ENCODE measurements around the gene SMIM32.

Gene SMIM32

DNA sequence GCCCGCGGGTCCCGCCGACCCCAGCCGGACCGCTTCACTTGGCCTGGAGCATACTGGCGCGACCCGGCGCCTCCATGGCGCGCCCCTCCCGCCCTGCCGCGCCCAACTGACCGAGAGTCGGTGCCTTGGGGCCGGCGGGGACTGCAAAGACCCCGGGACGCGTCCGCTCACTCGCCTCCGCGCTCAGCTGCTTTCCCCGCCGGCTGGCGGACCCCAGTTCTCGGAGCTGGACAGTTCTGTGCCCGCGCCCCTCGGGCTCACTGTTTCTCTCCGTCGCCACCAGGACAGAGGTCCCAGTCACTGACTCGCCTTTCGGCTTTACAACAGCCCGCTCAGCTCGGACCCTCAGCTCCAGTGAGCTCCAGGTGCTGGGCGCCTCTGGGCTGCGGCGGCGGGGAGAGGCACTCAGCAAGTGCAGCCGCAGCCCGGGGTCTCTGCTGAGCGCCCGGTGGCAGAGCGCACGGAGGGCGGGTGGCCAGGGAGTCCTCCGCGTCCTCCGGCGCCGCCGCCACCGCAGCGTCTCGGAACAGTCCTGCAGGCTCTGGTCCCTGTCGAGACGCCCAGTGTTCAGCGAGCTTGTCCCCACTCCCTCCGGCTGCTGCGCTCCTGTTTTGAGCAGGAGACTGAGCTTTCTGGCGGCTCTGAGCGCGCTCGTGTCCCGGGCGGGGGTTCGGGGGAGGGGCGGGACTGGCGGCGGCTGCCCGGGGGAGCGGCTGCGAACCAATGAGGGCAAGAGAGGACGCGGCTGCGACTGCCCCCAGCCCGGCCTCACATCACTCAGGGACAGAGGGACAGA lies at the start of gene SMIM32:
Gene SMIM32, minus strand, starts transcription at position 637 of the 796 bp plus-strand sequence. CDS start 638 bp downstream, outside the sequence.
- DNase-seq (ENCODE audit: low read depth in 1 of 2, low spot score in 1 of 2), result no peak

DNA sequence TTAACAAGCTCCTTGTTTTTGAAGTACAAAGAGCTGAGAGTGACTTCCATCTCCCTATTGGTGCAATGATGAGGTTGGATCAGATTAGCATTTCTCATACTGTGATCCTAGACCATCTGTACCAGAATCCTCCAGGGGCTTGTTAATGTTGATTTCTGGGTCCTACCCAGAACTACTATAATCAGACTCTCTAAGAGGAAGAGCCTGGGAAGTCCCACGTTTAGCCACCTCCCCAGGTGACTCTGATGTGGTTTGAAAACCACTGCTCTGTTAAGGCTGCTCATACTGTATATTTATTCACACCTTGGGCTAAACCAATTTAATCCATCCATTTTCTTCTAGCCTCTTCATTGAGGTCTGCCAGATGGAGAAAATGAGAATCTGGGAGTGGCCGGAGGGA lies 49.6 kb upstream of the SMIM32 start:
- no peak for DNase-seq (ENCODE audit: low read depth in 1 of 2, low spot score in 1 of 2)

DNA sequence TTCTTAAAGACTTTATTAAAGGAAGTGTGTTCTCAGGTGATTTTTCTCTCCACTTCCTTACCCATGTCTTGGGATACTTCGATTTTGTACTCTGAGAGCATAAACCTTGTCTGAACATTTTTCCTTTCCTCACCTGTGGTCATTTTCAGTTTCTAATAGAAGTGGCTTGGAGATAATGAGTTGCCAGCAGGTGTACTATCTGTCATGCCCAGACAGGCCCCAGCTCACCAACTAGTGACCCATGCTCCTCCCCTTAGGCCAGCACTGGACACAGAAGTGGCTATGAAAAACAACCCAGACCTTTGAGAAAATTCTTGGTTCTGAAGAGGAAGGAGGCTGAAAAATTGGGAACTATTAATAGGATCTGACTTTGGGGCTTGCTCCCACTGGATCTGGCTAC lies 49.2 kb upstream of the SMIM32 start:
- DNase-seq (ENCODE audit: low read depth in 1 of 2, low spot score in 1 of 2), result no peak

DNA sequence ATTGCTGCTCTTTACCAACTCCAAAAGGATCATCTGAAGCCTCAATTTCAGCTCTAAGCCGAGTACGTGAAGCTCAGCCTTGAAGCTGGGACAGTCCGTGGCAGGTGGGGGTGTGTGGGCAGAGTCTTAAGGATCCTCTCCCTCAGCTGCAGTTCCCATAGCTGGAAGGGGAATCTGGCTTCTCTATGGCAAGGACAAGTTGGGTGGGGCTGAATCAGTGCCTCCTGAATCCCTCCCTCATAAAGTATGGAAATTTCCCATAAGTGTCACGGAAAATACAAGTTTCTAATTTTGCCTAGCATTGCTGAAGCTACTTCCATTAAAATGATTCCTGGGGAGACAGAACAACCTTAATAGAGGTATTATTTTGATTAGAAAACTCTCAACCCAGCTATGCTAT lies 47.9 kb upstream of the SMIM32 start:
- no peak for DNase-seq (ENCODE audit: low read depth in 1 of 2, low spot score in 1 of 2)

DNA sequence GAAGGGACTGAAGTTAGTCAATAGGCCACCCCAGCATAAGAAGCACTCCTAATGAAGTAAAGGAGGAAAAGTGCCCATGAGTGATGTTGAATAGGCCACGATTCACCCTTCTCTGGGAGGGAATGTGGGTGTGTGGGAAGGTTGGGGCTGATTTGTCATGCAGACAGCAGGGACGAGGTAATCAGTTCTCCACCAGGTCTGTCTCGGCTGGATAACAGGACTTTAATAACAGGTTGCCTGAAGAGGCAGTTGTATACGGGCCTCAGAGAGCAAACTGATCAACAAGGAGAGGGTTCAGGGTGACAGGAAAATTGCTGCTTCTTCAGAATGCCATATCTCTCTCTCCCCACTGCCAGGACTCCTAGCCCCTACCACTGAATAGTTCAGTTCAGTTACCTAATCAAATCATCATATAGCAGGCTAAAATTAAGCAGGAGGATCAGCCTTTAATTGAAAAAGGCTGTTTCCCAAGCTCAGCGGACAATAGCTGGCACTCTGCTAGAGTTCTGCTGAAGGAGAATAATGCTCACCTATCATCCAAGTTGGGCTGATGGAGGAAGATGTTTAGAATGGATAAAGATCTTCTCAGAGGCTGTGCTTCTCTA lies 43.6 kb upstream of the SMIM32 start:
- no peak for DNase-seq (ENCODE audit: low read depth in 1 of 2, low spot score in 1 of 2)

DNA sequence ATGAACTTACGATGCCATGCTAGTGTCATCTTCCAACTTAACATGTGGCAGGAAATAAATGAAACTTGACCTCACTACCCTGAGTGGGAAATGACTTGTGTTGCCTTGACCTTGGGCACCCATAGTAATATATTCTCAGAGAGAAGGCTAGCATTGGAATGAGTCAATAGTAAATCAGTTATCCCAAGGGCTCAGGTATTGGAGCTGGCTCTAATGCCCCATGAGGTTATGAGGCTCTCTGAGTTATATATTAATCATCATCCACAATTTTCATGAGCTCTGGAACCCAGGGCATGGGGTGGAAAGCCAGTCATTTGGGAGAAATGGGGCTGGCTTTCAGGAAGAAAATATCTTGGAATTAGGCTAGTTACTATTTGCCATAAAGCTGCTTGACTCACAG lies 42.4 kb upstream of the SMIM32 start:
- DNase-seq (ENCODE audit: low read depth in 1 of 2, low spot score in 1 of 2), result no peak

DNA sequence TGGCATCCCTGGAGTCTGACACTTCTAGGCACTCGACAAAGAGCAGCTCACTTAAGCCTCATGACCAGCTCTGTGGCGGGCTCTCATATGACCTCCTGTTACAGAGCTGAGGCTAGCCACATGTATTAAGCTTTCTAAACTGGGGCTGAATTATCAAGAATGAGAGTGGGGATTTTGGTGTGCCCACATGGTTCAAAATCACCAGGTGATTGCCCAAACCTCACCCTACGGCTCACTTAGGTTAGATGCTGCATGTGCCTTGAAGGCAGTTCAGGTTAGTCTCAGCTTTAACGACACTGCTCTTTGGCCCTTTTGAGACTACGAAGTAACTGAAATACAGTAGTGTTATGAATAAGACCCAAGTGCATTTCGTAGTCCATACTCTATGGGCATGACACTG lies 39.4 kb upstream of the SMIM32 start:
- no peak for DNase-seq (ENCODE audit: low read depth in 1 of 2, low spot score in 1 of 2)

DNA sequence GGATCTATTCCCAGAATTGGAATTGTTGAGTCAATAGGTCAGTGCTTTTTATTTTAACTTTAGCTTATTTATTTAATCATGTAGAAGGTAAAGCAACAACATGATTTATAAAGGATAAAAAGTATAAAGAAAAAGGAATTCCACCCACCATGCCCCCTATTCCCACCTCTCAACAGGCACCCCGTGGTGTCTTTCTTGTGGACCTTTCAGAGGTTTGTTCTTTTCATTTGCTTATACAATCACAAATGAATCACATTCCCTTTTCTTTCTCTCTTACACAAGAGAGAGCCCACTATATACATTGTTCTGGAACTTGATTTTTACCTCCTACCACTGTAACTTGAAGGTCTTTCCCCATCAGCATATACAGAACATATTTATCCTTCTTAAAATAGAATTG lies 37.2 kb upstream of the SMIM32 start:
- no peak for DNase-seq (ENCODE audit: low read depth in 1 of 2, low spot score in 1 of 2)

DNA sequence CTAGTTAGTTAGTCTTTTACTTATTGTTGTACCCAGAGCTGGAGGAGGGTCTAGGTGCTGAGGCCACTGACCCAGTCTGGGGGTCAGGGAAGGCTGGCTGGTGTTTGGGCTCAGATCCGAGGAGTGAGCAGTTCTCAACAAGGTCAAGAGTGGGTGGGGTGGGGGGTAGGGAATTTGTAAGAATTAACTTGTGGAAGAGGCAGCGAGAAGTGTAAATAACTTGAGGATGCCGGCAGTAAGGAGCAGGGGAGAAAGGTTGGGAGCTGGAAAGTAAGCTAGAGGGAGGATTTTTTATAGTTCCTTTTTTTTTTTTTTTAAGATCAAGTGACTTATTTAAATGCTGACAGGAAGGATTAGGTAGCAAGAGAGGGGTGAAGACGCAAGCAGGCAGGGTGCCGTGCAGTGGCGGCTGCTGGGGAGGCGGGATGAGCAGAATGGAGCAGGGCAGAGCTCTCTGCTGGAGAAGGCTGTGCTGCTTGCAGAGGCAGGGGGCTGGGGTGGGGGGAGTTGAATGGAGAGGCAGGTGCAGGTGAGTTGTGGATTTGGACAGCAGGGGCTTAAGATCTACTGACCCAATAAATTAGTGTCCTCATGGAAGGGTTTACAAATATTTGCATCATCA lies 35.3 kb upstream of the SMIM32 start:
- no peak for DNase-seq (ENCODE audit: low read depth in 1 of 2, low spot score in 1 of 2)

DNA sequence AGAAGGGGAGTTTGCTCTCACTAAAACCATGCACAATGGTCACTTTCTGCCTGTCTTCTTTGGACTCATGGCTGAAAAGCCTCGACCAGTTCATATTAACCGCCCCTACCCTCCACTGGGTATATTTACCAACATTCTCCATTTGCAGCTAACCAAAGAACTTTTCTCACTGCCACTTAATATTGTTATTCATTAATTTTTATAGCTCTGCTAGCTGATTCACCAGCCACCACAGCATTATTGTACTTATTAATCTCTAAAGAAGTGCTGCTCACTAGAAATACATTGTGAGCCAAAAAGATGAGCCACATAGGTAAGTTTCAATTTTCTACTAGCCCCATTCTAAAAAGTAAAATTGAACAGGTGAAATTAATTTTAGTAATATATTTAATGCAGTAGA lies 33.4 kb upstream of the SMIM32 start:
- no peak for DNase-seq (ENCODE audit: low read depth in 1 of 2, low spot score in 1 of 2)

DNA sequence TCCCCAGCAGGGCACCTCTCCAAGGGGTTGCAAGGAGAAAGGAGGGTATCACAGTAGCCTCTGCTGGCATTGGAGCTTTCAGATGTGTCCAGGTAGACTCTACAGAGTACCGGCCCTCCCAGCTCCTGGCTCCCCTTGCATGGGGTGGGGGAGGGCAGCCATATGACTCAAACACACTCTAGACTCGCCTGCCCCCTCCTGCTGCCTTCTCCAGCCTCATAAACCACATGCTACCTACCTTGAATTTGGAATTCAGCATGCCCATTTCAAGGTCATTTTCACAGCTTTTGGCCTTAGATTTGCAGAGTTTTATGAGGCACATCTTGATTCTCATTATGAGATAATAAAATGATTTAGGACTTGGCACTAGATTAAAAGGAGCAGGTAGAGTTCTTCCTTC lies 32.8 kb upstream of the SMIM32 start:
- no peak for DNase-seq (ENCODE audit: low read depth in 1 of 2, low spot score in 1 of 2)

DNA sequence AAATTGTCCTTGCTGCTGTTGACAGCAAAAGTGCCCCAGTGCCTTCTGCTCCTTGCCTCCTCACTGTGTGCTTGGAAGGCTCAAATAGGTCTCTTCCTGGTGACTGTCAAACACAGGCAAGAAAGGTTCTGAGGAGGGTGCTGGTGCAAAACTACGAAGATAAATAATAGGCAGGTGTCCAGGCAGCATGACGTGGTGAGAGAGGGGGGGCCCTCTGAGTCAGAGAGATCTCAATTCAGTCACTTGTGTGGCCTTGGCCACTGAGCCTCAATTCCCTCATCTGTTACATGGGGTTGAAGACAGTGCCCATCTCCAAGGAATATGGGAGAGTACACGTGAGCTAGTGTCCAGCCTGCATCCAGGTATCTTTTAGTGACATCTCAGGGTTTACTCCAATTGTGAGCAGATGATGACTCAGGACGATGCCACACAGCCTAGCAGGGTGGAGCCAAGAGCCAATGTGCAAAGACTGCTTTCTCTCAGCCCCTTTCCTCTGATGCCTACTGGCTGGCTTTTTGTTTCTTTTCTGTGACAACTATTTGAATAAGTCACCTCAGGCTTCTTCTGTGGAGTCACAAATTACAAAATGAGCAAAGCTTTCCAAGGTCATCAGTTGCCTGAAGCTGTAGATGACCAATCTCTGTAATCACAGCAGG lies 29.7 kb upstream of the SMIM32 start:
- no peak for DNase-seq (ENCODE audit: low read depth in 1 of 2, low spot score in 1 of 2)

DNA sequence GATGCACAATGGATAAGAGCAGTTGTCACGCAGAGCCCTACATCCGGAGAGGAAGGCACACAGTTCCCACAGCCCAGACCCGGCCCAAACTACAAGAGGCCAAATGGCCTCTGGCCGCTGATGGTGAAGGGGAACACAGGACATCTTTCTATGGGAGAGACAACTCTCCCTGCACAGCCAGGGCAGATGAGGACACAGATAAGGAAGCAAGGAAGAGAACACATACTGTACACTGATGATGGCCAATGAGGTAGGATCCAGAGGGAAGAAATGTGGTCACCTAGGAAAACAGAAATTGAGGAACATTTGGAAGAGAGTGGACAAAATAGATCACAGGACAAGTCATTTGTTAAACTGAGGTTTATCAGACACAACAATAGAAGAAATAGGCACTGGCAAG lies 28.4 kb upstream of the SMIM32 start:
- DNase-seq (ENCODE audit: low read depth in 1 of 2, low spot score in 1 of 2), result no peak

DNA sequence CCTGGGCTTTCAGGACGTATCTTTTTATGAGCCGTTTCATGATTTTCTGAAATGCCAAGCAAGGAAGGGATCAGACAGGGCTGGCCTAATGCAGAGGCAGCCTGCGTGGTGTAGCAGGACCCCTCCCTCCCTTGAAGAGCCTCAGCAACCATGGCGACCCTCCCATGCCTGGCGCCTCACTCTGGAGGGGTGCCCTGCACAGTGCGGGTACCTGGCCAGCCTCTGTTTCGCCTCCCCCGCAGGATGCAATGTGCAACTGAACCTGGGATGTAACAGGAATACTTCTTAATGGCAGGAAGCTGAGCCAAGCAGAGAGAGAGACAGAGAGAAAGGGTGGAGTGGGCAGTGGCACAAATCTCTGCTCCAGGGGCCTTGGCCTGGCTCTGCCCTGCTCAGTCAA lies 23.3 kb upstream of the SMIM32 start:
- DNase-seq (ENCODE audit: low read depth in 1 of 2, low spot score in 1 of 2), result no peak

DNA sequence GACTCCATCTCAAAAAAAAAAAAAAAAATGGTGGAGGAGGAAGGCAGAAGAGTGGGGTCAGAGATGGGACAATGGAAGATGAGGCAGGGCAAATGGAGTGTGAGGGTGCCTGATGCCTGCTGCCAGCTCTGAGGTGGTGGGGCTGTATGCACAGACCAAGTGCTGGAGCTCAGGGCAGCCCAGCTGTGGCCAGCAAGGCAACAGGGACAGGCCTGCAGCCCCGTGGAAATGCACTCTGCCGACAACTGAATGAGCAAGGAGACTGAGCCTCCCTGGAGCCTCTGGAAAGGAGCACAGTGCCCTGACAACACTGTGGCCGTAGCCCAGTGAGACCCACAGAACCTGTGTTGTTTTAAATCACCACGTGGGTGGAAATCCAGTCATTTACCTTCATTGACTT lies 22.9 kb upstream of the SMIM32 start:
- no peak for DNase-seq (ENCODE audit: low read depth in 1 of 2, low spot score in 1 of 2)

DNA sequence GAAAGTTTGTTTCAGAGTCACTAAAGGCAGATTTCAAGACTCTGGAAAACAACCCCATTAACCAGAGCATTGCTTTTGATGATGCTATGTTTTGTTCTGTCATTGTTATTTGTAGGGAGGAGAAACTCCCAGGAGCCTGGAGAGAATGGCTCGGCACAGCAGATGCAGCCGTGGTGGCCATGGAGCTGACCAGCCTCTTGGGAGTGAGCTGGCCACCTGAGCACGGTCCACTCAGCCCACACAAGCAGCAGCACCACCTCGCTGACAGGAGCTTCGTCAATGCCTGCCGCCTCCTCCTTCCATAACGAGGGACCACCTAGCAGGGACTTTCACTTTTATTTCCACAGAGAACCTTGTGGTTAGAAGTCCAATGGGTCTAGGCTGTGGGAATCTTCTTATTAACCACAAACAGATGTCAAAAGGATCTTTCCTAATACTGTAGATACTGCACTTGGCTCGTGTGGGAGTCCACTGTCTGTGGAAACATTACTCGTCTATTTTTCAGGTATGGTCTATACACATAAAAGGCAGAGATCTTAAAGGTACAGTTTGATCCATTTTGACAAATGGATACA lies 21.0 kb upstream of the SMIM32 start:
- no peak for DNase-seq (ENCODE audit: low read depth in 1 of 2, low spot score in 1 of 2)

DNA sequence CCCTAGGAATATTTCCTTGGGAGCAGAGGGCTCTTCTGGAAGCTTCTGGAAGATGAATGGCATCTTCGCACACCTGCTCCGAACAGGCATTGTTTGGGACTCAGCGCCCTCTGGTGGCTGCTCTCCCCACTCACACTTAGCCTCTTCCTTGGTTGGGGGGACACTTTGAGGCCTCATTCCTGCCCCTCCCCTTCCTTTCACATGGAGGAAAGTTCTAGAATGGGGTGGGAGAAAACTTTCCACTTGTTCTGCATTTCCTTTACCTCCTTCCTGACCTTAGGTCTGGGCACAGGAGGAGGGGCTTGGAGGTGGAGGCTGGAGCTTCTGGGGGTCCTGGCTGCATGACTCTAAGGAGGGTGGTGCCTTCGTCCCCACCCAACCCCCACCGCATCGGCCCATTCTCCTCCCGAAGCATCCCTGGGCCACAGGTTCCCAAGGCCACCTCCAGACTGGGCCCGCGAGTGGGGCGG lies 19.3 kb upstream of the SMIM32 start:
- peak in 1 of 2 donors; percentile 18 for DNase-seq (ENCODE audit: low read depth in 1 of 2, low spot score in 1 of 2)

DNA sequence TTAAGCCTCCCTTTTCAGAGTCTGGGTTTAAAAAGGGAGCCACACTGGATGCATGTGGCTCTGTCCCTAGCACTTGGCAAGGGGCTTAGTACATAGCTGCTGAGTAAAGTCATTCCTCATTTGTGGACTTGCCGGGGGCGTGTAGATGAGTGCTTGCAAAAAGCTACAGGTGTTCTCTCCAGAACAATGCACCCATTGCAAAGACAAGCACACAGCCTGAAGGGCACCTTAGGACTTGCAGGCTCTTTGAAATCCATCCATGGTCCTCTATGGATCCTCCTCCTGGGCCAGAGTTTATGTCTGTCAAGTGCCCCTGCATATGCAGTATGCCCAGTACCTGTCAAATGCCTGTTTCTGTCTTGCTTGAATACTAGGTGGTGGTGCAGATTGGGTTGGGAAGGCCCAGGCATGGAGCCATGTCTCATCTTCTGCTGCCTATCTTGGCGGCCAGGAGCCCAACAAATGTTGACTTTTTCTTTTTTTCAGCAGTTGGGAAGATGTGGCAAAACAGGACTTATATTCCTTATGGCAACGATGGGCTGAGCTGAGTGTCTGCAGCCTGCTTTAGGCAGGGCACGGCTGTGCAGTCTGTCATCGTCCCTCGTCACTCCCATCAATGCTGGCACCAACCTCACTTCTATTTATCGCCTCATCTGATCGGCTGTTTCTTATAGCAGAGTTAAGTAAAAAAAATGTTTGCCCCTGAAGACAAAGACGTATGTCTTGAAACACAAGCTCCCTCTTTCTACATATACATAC lies 18.5 kb upstream of the SMIM32 start:
- DNase-seq (ENCODE audit: low read depth in 1 of 2, low spot score in 1 of 2), result no peak

DNA sequence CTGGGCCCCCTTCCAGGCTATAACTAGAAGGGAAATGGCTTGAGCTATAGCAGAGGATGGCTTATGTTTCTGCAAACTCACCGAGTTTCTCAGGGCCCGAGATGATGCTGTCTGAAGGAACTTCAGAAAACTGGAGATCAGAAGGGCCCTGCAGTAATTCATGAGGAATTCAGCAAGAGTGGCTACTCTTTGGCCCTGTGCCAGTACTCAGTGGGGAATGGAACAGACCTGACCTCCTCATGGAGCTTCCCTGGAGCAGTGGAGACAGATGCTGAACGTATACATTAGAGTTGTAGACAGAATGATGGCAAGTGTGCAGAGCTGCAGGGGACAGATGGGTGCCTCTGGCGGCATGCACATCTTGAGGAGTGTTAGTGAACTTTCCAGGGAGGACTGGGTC lies 17.3 kb upstream of the SMIM32 start:
- no peak for DNase-seq (ENCODE audit: low read depth in 1 of 2, low spot score in 1 of 2)

DNA sequence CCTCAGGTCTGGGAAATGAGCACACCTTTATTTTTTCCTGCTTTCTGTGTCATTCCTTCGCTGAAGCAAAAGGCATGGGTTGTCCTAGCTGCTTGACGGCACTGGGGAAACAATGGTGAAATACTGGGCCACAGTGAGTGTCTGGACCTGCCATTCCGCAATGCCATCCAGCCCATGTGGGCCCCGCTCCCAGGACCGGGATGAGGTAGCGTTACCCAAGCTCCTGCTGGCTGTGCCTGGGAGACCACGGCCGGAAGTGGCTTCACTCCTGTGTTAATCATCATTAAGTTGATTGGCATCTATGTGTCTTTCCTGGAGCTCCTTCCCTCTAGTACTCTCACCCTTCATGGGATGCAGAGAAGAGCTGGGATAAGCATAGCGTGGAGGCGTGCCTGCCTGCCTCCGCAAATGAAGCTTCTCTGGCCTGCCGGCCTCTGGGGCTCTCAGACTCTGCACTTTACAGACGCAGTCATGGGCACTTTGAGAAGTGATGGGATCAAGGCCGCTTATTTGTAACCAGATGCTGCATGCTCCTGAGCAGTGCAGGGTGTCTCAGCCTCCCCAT lies 16.5 kb upstream of the SMIM32 start:
- no peak for DNase-seq (ENCODE audit: low read depth in 1 of 2, low spot score in 1 of 2)

Measured in stimulated activated CD4-positive, alpha-beta T cell treated with anti-CD3 and anti-CD28 coated beads, Interleukin-15, amount 100 ng/mL, for 1 hour (primary cell).